HG02885 (cell line): Measurements from ENCODE around the gene EGR2.

Experiments
- ATAC-seq: cut with Tn5 transposase; IDR thresholded peaks from one replicate; pipeline ENCODE4 v1.9.1; 2021; ENCODE audit warnings: mild to moderate bottlenecking; ENCODE audit not compliant: unreplicated experiment, poor library complexity

EGR2 gene

DNA sequence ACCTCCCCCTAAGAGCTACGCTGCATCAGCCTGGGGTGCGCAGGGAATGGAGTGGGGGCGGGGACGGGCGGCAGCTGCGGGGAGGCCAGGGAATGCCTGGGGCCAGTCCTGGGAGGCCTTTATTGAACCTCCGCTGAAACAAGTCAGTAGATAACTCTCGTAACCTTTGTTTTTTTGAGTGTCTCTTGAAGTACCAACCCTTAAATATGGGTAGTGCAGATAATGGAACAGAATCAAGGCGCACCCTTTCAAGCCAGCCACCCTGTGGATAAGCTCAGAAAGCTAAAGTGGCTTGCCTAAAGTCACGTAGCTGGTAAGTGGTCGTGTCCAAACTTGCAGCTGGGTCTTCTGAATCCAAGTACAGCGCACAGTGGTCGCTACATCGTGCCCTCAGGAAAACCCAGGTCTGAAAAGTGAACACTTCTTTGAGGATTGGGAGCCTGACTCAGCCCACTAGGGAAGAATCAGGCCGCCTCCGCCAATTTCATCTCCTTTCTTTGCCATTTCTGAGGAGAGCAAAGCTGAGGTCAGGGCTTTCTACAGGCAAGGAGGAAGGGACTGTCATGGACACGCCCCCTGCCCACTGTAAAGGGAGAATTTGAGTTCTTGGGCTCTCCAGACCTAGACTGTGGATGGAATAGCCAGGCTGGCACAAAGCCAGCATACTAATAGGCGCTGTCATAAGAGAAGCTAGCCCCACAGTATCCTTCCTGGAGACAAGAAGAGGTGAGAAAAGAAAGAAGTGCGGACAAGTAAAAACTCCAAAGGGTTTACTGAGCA lies 3.2 kb upstream of the EGR2 start:
- no peak for ATAC-seq

GRCh38 chr10:62818426-62819011 lies 2.4 kb upstream of the EGR2 start:
- ATAC-seq: no peak

DNA sequence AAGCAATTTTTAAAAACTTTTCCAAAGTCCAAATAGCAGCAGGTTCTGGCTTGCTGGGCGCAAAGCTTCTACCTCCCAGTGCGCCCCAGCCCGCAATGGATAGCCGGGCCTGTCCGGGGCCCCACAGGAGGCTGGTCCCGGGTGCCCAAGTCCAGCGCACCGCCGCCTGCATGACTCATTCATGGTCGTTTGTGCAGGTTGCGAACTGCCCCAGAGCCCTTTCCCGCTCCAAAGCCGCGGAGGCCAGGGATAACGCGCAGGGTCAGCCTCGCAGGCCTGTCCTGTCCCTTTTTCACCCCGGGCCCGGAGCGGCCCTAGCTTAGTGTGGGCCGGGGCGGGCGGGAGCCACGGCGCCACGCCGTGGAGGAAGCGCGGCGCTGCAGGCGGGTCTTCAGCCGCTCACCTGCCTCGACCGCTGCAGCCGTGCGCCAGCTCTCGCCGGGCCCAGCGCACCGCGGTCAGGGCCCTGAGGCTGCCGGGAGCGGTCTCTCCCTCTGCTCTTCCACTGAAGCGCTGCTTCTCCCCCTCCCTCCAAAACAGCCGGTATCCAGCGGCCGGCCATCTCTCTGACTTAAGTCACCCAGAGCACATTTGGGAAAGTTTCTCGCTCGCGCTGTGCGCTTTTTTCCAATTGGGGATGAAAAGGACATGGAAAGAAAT lies 1.7 kb upstream of the EGR2 start:
- peak; percentile 40 for ATAC-seq

DNA sequence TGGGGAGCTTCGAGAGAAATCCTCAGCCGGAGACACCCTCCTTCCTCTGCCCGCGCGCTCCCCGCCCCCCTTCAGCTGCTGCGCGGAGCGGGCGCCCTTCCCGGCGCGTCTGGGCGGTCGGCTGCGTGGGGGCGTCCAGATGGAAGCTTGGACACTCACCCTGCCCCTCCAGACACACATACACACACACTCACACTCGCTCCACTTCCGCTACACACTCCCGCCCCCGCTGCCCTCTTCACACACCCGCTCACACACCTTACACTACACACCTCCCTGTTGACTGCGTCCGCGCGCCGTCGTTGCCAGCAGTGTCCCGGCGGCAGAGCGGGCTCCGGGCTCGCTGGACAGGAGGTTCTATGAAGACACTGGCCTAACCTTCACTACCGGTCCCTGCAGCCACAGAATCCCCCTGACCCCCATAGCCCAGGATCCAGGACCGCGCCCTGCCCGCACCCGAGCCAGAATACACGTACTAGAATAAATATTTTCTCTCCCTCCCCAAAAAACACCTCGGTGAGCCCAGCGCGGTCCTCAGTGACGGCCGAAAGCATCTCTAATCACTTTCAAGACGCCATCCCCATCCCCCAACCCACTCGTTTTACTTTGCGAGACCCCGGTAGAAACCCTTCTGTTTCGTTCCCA lies 1.1 kb upstream of the EGR2 start:
- ATAC-seq: peak; percentile 17

DNA sequence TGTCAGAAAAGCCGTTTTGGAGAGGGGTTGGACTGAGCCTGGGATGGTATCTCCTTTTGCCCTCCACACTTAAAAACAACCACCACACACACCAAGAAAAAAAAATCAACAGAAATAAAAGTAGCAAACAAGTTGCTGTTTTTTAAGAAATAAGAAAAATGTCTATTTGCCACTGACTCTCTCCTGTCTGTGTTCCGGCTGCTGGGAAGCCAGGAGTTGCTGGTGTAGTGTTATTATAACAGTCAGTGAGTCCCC lies 163 bp downstream of the EGR2 start:
- no peak for ATAC-seq

GRCh38 chr10:62815381-62816075 lies 638 bp downstream of the EGR2 start:
- ATAC-seq: no peak

GRCh38 chr10:62814756-62815380 lies 1.3 kb downstream of the EGR2 start:
- ATAC-seq: no peak

- ATAC-seq: no peak
Measured at GRCh38 chr10:62813981-62814380, 2.2 kb downstream of the EGR2 start.

GRCh38 chr10:62813453-62813852 lies 2.7 kb downstream of the EGR2 start:
- ATAC-seq: no peak

GRCh38 chr10:62812672-62813439 lies 3.3 kb downstream of the EGR2 start:
- ATAC-seq: no peak

DNA sequence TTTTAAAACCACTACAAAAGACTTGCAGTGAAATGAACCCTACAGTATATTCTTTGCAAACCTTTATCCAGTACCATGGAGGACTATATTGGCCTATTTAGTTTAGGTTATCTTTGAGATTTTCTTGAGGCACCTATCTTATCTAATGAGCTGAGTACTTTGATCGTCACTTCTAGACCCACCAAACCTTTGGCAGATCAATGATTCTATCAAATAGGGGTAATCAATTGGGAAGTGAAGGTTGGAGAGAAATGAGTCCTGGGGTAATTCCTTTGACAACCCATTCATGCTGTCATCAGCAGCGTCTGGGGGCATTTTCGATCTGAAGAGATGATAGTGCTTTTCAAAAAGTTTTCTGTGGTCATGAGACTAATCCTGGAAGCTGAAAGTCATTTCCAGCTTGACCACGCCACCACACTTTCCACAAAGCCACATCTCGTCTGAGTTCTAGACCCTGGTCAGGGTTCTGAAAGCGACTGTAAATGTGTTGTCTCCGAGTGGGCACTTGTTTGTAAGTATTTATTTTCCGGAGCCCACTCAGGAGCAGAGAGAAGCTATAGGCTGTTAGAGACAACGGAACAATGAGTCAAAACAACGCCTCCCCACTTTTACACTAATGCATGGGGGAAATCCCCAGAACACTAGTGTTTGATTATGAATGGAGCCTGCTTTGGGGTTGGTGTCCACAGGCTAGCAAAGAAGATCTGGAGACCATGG lies 4.8 kb downstream of the EGR2 start:
- ATAC-seq: peak; percentile 61

DNA sequence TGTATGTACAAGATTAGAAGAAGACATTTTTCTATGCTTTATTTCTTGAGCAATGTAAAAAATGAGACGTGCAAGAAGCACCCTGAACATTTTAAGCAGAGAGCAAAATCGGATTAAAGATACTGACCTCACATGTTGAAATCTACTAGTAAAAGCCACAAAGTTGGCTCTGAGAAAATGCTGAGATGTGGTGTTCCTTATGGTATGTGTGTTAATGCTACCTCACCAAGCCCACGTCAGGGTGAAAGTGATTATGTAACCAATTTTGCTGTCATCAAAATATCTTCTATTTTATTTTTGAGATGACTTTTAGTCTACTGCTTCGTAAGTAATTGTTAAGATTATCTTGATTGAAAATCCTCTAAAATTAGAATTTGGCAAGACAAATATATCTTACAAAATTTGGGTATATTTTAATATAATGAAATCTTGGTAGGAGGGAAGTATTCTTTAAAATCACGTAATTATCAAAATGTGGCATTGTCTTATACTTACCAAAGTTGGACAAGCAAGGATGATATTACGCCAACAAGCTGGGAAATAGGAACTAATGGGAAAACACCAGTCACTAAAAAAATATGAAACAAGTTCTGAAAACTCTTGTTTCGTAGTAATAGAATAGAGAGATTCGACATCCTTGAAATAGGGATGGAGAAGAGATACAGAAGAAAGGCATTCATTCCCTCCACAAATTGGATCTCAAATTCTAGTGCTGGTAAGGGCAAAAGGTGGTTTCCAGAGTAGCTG lies 5.8 kb downstream of the EGR2 start:
- ATAC-seq: no peak

- no peak for ATAC-seq
Measured at GRCh38 chr10:62806251-62806650, 9.9 kb downstream of the EGR2 start.

GRCh38 chr10:62805231-62806099 lies 10.7 kb downstream of the EGR2 start:
- peak; percentile 15 for ATAC-seq

DNA sequence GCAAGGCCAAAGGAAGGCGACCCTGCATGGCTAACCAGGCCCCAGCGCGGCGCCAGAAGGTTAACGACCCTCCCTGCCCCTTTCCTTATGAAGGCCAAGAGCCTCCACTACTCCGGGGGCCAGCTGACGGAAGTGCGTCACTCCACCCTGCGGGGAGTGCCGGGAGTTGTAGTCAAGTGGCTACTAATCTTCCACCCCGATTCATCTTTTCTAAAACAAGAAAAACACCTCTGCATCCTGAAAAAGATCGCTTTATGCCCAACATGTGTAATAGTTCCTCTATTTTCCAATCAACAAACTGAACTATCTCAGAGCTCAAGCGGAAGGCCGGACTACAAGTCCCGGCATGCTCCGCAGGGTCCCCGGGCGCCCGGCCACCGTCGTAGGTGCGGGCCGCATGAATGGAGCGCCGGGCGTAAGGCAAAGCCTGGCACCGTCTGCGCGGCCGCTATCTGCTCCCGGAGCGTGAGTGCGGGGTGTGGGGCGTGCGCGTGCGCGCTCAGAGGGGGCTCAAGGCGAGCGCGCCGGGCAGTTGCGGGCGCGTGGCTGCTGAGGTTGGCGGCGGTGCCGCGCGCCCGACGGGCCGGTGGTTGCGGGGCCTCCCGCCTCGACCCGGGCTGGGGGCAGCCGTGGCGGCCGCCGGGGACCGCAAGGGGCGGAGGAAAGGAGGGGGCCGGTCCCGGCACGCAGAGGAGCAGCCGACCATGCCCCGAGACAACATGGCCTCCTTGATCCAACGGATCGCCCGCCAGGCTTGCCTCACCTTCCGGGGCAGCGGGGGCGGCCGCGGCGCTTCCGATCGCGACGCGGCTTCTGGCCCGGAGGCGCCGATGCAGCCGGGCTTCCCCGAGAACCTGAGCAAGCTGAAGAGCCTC lies 11.6 kb downstream of the EGR2 start, which contains the start of gene ADO:
ADO (plus strand) TSS at position 365 of the 875 bp plus-strand sequence; CDS start at position 705, 340 bp downstream.
- peak; percentile 86 for ATAC-seq

- peak; percentile 1 for ATAC-seq
Measured at GRCh38 chr10:62803724-62804355, 12.3 kb downstream of the EGR2 start.
